H1 (cell line): Measurements from ENCODE around the gene RPTOR. TPM values are rescaled to one million over a fixed set of nuclear protein-coding genes. Genes with fewer than 3 reads are reported as not detected.

ENCODE experiments used
- CTCF ChIA-PET: fragments of 300-600 bp; sonication (Branson Sonifier 250); formaldehyde crosslinking; loops from one replicate; lab custom pipeline; 2021; ENCODE audit not compliant: partially characterized antibody; lab: Charles Lee
- POLR2A ChIA-PET: fragments of 300-600 bp; sonication (Branson Sonifier 250); formaldehyde crosslinking; loops from one replicate; lab custom pipeline; 2021; ENCODE audit warnings: inconsistent platforms; ENCODE audit not compliant: partially characterized antibody; lab: Charles Lee
- DNase-seq, 2 experiments: peaks; one replicate each; pipeline versions ENCODE4 v3.0.0 to v3.0.0-alpha.2; 2010 to 2022; ENCODE audit warnings: low spot score in 2 of 2, low read depth in 1 of 2, mixed read lengths in 1 of 2
- FAIRE-seq: peaks from 2 replicates; lab custom pipeline; 2011; peaks lifted over from hg19 to GRCh38; lab: Jason Lieb, UNC
- H2AFZ ChIP-seq: 2 replicates; pipeline ENCODE4 v1.8.1; 2012; ENCODE audit warnings: low read length, inconsistent platforms
- H2AK5ac ChIP-seq: 2 replicates; pipeline ENCODE4 v1.6.1; 2013; ENCODE audit warnings: low read depth, low read length
- H2BK120ac ChIP-seq: replicated peaks from 2 replicates; pipeline ENCODE3; 2013; ENCODE audit warnings: low read depth, low read length, inconsistent platforms
- H2BK12ac ChIP-seq: 2 replicates; pipeline ENCODE4 v1.6.1; 2013; ENCODE audit warnings: low read depth, low read length
- H2BK15ac ChIP-seq: 2 replicates; pipeline ENCODE4 v1.6.1; 2013; ENCODE audit warnings: low read length
- H2BK20ac ChIP-seq: 2 replicates; pipeline ENCODE4 v1.6.1; 2013; ENCODE audit warnings: low read length
- H2BK5ac ChIP-seq: 2 replicates; pipeline ENCODE4 v1.6.1; 2013; ENCODE audit warnings: low read depth, low read length
- H3K14ac ChIP-seq: 2 replicates; pipeline ENCODE4 v1.6.1; 2013; ENCODE audit warnings: inconsistent platforms; ENCODE audit not compliant: insufficient read length
- H3K18ac ChIP-seq: 2 replicates; pipeline ENCODE4 v1.6.1; 2013; ENCODE audit warnings: low read length; ENCODE audit errors: extremely low read depth
- H3K23ac ChIP-seq: 2 replicates; pipeline ENCODE4 v1.6.1; 2013; ENCODE audit warnings: inconsistent platforms; ENCODE audit not compliant: insufficient read length
- H3K23me2 ChIP-seq: 2 replicates; pipeline ENCODE4 v1.6.1; 2013; ENCODE audit warnings: low read depth, low read length
- H3K27ac ChIP-seq: 2 replicates; pipeline ENCODE4 v1.6.1; 2011; ENCODE audit warnings: low read depth, low read length, inconsistent platforms
- H3K27me3 ChIP-seq, 4 experiments: replicated peaks in 1 of 4; 1 replicate in 1 of 4; 2 replicates in 3 of 4; pipeline versions ENCODE4 v1.6.1 to v1.8.1; 2011 to 2013; ENCODE audit warnings: low read length in 3 of 4, mild to moderate bottlenecking in 3 of 4, inconsistent platforms in 2 of 4, mixed read lengths in 2 of 4, moderate library complexity in 1 of 4; ENCODE audit not compliant: control insufficient read depth in 3 of 4, insufficient read depth in 3 of 4; ENCODE audit errors: extremely low read depth in 1 of 4
- H3K36me3 ChIP-seq, 4 experiments: 2 replicates each; pipeline versions ENCODE4 v1.6.1 to v1.8.1; 2011 to 2013; ENCODE audit warnings: mild to moderate bottlenecking in 4 of 4, low read length in 3 of 4, moderate library complexity in 2 of 4, control low read depth in 1 of 4, inconsistent platforms in 1 of 4; ENCODE audit not compliant: insufficient read depth in 4 of 4, control insufficient read depth in 2 of 4
- H3K4ac ChIP-seq: replicated peaks from 2 replicates; pipeline ENCODE3; 2013; ENCODE audit warnings: low read length, low read depth, mixed read lengths, inconsistent platforms; ENCODE audit not compliant: insufficient read length
- H3K4me1 ChIP-seq, 4 experiments: replicated peaks in 1 of 4; 1 replicate in 1 of 4; 2 replicates in 3 of 4; pipeline versions ENCODE4 v1.6.1 to v1.8.1; 2011 to 2013; ENCODE audit warnings: low read length in 3 of 4, inconsistent platforms in 2 of 4, mixed read lengths in 1 of 4; ENCODE audit not compliant: insufficient read depth in 4 of 4, control insufficient read depth in 3 of 4
- H3K4me2 ChIP-seq, 2 experiments: 2 replicates each; pipeline versions ENCODE4 v1.6.1 to v1.8.1; 2011 to 2013; ENCODE audit warnings: low read depth in 2 of 2, low read length in 2 of 2, control low read depth in 1 of 2, inconsistent platforms in 1 of 2, mild to moderate bottlenecking in 1 of 2; ENCODE audit not compliant: insufficient read depth in 1 of 2
- H3K4me3 ChIP-seq, 4 experiments: fragments of 200-600, 300-600 bp in 1 of 4; sonication (generic), shearing (Covaris generic), sonication (Bioruptor Twin) in 1 of 4; 2 replicates each; pipeline versions ENCODE4 v1.5.1 to v1.8.1; 2011 to 2016; ENCODE audit warnings: low read length in 4 of 4, low read depth in 3 of 4, control low read depth in 2 of 4, inconsistent platforms in 2 of 4, mild to moderate bottlenecking in 2 of 4, mixed read lengths in 1 of 4, moderate library complexity in 1 of 4; ENCODE audit not compliant: insufficient read depth in 2 of 4; ENCODE audit errors: extremely low read depth in 1 of 4
- H3K56ac ChIP-seq: replicated peaks from 2 replicates; pipeline ENCODE3; 2013; ENCODE audit warnings: low read depth, mild to moderate bottlenecking, mixed read lengths, low read length, inconsistent platforms; ENCODE audit not compliant: insufficient read length
- H3K79me1 ChIP-seq: 2 replicates; pipeline ENCODE4 v1.6.1; 2013; ENCODE audit warnings: low read depth, low read length, control low read depth
- H3K79me2 ChIP-seq, 2 experiments: 2 replicates each; pipeline versions ENCODE4 v1.6.1 to v1.8.1; 2012 to 2013; ENCODE audit warnings: low read length in 2 of 2, mild to moderate bottlenecking in 2 of 2, inconsistent platforms in 1 of 2; ENCODE audit not compliant: insufficient read depth in 2 of 2, control insufficient read depth in 1 of 2
- H3K9ac ChIP-seq, 4 experiments: replicated peaks in 1 of 4; 1 replicate in 1 of 4; 2 replicates in 3 of 4; pipeline versions ENCODE4 v1.6.1 to v1.8.1; 2011 to 2013; ENCODE audit warnings: low read depth in 3 of 4, low read length in 3 of 4, control low read depth in 2 of 4, mild to moderate bottlenecking in 2 of 4, moderate library complexity in 2 of 4, inconsistent platforms in 1 of 4; ENCODE audit errors: extremely low read depth in 1 of 4
- H3K9me3 ChIP-seq, 2 experiments: 2 replicates each; pipeline versions ENCODE4 v1.6.1 to v1.8.1; 2012 to 2013; ENCODE audit warnings: mild to moderate bottlenecking in 2 of 2, moderate library complexity in 2 of 2, control low read depth in 1 of 2, inconsistent platforms in 1 of 2, low read depth in 1 of 2, low read length in 1 of 2, mixed read lengths in 1 of 2; ENCODE audit not compliant: insufficient read depth in 2 of 2
- H4K20me1 ChIP-seq, 2 experiments: replicated peaks in 1 of 2; 2 replicates each; pipeline versions ENCODE3 to v1.8.1; 2011 to 2013; ENCODE audit warnings: inconsistent platforms in 2 of 2, low read length in 2 of 2, mild to moderate bottlenecking in 1 of 2; ENCODE audit not compliant: insufficient read depth in 2 of 2, control insufficient read depth in 1 of 2
- H4K5ac ChIP-seq: 2 replicates; pipeline ENCODE4 v1.6.1; 2013; ENCODE audit warnings: low read length, low read depth, mixed read lengths, inconsistent platforms; ENCODE audit not compliant: insufficient read length
- H4K8ac ChIP-seq: 2 replicates; pipeline ENCODE4 v1.8.0; 2013; ENCODE audit warnings: mild to moderate bottlenecking, moderate library complexity, low read length, inconsistent platforms; ENCODE audit not compliant: insufficient read depth; ENCODE audit errors: extremely low read depth
- H4K91ac ChIP-seq: replicated peaks from 2 replicates; pipeline ENCODE3; 2013; ENCODE audit warnings: low read length, mixed read lengths, inconsistent platforms; ENCODE audit not compliant: insufficient read length
- BRCA1 ChIP-seq: IDR thresholded peaks from 2 replicates; pipeline ENCODE4 v1.6.1; 2012; ENCODE audit warnings: low read depth, low read length, improper control_type of control experiment
- CHD1 ChIP-seq: IDR thresholded peaks from 2 replicates; pipeline ENCODE4 v1.6.1; 2012; ENCODE audit warnings: low read depth, low read length, improper control_type of control experiment
- CTBP2 ChIP-seq: IDR thresholded peaks from 2 replicates; pipeline ENCODE4 v1.7.0; 2011; ENCODE audit warnings: borderline replicate concordance, mild to moderate bottlenecking, moderate library complexity, mixed read lengths, low read length; ENCODE audit not compliant: insufficient read depth, insufficient read length
- KDM4A ChIP-seq: IDR thresholded peaks from one replicate; pipeline ENCODE4 v1.7.1; 2012; ENCODE audit warnings: low read depth, mild to moderate bottlenecking, moderate library complexity, low read length, inconsistent platforms; ENCODE audit not compliant: severe bottlenecking
- NANOG ChIP-seq: IDR thresholded peaks from 2 replicates; pipeline ENCODE4 v1.6.1; 2011; ENCODE audit warnings: low read length, low read depth, mild to moderate bottlenecking, inconsistent platforms; ENCODE audit not compliant: insufficient read depth, poor library complexity, severe bottlenecking
- POLR2AphosphoS5 ChIP-seq: IDR thresholded peaks from 2 replicates; pipeline ENCODE4 v1.6.1; 2011; ENCODE audit warnings: low read depth, low read length
- SP1 ChIP-seq: IDR thresholded peaks from 2 replicates; pipeline ENCODE4 v1.6.1; 2011; ENCODE audit warnings: low read depth, low read length
- USF2 ChIP-seq: IDR thresholded peaks from 2 replicates; pipeline ENCODE4 v1.6.1; 2011; ENCODE audit warnings: low read length, improper control_type of control experiment
- WGBS, 2 experiments: shearing (Covaris generic) in 1 of 2; methylation state at CpG; one replicate each; pipeline versions ENCODE4 v1.1.6 to v1.1.7; 2013 to 2015; ENCODE audit warnings: low lambda C conversion rate in 2 of 2, mixed read lengths in 2 of 2, inconsistent platforms in 1 of 2, low coverage in 1 of 2, missing lambda C conversion rate in 1 of 2; ENCODE audit not compliant: insufficient replicate concordance in 2 of 2, insufficient coverage in 1 of 2, insufficient read length in 1 of 2; ENCODE audit errors: extremely low coverage in 1 of 2, missing lambda C conversion rate in 1 of 2; 5-methylcytosine and 5-hydroxymethylcytosine counted together
- polyA plus RNA-seq, 7 experiments: library from polyadenylated mRNA; depleted of rRNA in 3 of 7; stranded (reverse) in 5 of 7; unstranded in 2 of 7; fragments of >200 nt in 5 of 7; fragments of 200-250 nt in 2 of 7; gene quantifications; 1 replicate in 5 of 7; 2 replicates in 1 of 7; 4 replicates in 1 of 7; pipeline versions ENCODE4 v1.2.1 to v1.2.3, GENCODE V29; 2011 to 2013; ENCODE audit warnings: missing spikeins in 2 of 7, mixed read lengths in 2 of 7
- total RNA-seq: library from RNA; stranded (reverse); fragmentation: NEBNext Ultra II Directional; extraction: Animal tissue kit (Norgen Biotek cat#: 25700); gene quantifications from 2 replicates; pipeline ENCODE4 v1.2.1, GENCODE V29; 2021
- TF ChIP-seq, protein P1 (sequence below), 3 experiments: IDR thresholded peaks; 1 replicate in 2 of 3; 2 replicates in 1 of 3; pipeline versions ENCODE4 v1.5.1 to v1.6.1; 2011; ENCODE audit warnings: low read length in 3 of 3, mild to moderate bottlenecking in 3 of 3, inconsistent platforms in 2 of 3, low read depth in 1 of 3, moderate library complexity in 1 of 3; ENCODE audit not compliant: insufficient read depth in 1 of 3; ENCODE audit errors: control extremely low read depth in 1 of 3

Gene RPTOR
- total and polyA plus RNA-seq, 2 of the 8 experiments (the other 6 are each of a cell fraction or from before 2014, with no cell fraction given), result 6.9 to 28.7 TPM

GRCh38 chr17:80724775-80725266 is 180.2 kb downstream of the RPTOR start:
- Histone ChIP-seq H2BK15ac (no peak overlapping the region), H3K4ac (no peak overlapping the region), H3K4me2 (no peak overlapping the region), H4K8ac (peak overlapping the region; percentile 65; the same call in 1 of the 2 replicates), H4K20me1 (peaks cover 1 to 2% of the 10 kb centered on the region in 2 experiments), H2BK12ac (no peak overlapping the region; the same call in 1 of the 2 replicates), H2BK5ac (no peak overlapping the region), H3K23ac (no peak overlapping the region), H3K79me2 (peaks cover 0 to 9% of the 10 kb centered on the region in 2 experiments; a peak in 2 of 4 replicates), H3K14ac (no peak overlapping the region), H3K36me3 (no peaks in the 10 kb centered on the region), H3K4me3 (no peak overlapping the region), H2BK120ac (no peak overlapping the region), H3K4me1 (peaks cover 0 to 5% (median 2%) of the 10 kb centered on the region in 4 experiments; a peak in 1 of 7 replicates), H3K18ac (no peak overlapping the region), H2AFZ (no peak overlapping the region), H2AK5ac (no peak overlapping the region), H2BK20ac (no peak overlapping the region), H3K56ac (no peak overlapping the region), H3K9me3 (no peaks in the 10 kb centered on the region), H3K79me1 (peaks cover 11% of the 10 kb centered on the region; the same call in 1 of the 2 replicates), H3K23me2 (0 out of 2 replicates have a peak, but pooled peaks cover 2% of the 10 kb centered on the region), H4K91ac (no peak overlapping the region), H4K5ac (no peak overlapping the region), H3K27ac (no peak overlapping the region), H3K9ac (no peak overlapping the region), H3K27me3 (no peaks in the 10 kb centered on the region)
- DNase-seq, result no peak
- WGBS, 2 experiments, result 93% methylated on average over 13 of the region's 16 CpGs; no CpG with 5 or more reads in 1 of the 2 experiments
- no peak for FAIRE-seq
- POLR2A ChIA-PET, result no interaction called here
- CTCF ChIA-PET, result interaction anchor here (0.7 kb wide), 1 partner anchor 96 kb away, joined by 3 read pairs; no protein-coding TSS in a partner anchor
- no peak for TF ChIP-seq USF2
- no peak for TF ChIP-seq SP1
- TF ChIP-seq KDM4A, result no peak
- TF ChIP-seq POLR2AphosphoS5, result no peak
- no peak for TF ChIP-seq CHD1
- TF ChIP-seq NANOG, result no peak
- no peak for TF ChIP-seq BRCA1
- no peak for TF ChIP-seq CTBP2
- TF ChIP-seq, protein P1, sequence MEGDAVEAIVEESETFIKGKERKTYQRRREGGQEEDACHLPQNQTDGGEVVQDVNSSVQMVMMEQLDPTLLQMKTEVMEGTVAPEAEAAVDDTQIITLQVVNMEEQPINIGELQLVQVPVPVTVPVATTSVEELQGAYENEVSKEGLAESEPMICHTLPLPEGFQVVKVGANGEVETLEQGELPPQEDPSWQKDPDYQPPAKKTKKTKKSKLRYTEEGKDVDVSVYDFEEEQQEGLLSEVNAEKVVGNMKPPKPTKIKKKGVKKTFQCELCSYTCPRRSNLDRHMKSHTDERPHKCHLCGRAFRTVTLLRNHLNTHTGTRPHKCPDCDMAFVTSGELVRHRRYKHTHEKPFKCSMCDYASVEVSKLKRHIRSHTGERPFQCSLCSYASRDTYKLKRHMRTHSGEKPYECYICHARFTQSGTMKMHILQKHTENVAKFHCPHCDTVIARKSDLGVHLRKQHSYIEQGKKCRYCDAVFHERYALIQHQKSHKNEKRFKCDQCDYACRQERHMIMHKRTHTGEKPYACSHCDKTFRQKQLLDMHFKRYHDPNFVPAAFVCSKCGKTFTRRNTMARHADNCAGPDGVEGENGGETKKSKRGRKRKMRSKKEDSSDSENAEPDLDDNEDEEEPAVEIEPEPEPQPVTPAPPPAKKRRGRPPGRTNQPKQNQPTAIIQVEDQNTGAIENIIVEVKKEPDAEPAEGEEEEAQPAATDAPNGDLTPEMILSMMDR (IDR thresholded peaks at IDR 0.05; ENCODE audit: control extremely low read depth in 1 of 3, insufficient read depth in 1 of 3, low read depth in 1 of 3, low read length in 3 of 3), result no peak
